SU-DHL-6 (cell line): Measurements from ENCODE around the gene BRD4.

Experiments
- EZH2phosphoT487 ChIP-seq: fragments of 200-600 bp; sonication (generic), shearing (Covaris generic); conservative IDR thresholded peaks from 2 replicates; pipeline ENCODE4 v1.6.1; 2018; ENCODE audit warnings: mild to moderate bottlenecking, antibody characterized with exemption, low read length, moderate library complexity, mixed read lengths
- TF ChIP-seq, protein P1 (sequence below): fragments of 200-600 bp; sonication (generic); IDR thresholded peaks from one replicate; pipeline ENCODE4 v1.5.1; 2017; ENCODE audit warnings: antibody characterized with exemption, mild to moderate bottlenecking, low read length, moderate library complexity; ENCODE audit not compliant: insufficient read depth, poor library complexity, severe bottlenecking

GRCh38 chr19:15283141-15283883 lies 49.0 kb downstream of the BRD4 start:
- TF ChIP-seq, protein P1, sequence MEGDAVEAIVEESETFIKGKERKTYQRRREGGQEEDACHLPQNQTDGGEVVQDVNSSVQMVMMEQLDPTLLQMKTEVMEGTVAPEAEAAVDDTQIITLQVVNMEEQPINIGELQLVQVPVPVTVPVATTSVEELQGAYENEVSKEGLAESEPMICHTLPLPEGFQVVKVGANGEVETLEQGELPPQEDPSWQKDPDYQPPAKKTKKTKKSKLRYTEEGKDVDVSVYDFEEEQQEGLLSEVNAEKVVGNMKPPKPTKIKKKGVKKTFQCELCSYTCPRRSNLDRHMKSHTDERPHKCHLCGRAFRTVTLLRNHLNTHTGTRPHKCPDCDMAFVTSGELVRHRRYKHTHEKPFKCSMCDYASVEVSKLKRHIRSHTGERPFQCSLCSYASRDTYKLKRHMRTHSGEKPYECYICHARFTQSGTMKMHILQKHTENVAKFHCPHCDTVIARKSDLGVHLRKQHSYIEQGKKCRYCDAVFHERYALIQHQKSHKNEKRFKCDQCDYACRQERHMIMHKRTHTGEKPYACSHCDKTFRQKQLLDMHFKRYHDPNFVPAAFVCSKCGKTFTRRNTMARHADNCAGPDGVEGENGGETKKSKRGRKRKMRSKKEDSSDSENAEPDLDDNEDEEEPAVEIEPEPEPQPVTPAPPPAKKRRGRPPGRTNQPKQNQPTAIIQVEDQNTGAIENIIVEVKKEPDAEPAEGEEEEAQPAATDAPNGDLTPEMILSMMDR, result no peak
- no peak for TF ChIP-seq EZH2phosphoT487
